ENCODE measurements around the gene ZNF554.
"Not testable (repeated sequence)": the region's sequence is repeated elsewhere in the genome, so short reads cannot be mapped to it uniquely, and the experiment has no call there.

ZNF554 gene

DNA sequence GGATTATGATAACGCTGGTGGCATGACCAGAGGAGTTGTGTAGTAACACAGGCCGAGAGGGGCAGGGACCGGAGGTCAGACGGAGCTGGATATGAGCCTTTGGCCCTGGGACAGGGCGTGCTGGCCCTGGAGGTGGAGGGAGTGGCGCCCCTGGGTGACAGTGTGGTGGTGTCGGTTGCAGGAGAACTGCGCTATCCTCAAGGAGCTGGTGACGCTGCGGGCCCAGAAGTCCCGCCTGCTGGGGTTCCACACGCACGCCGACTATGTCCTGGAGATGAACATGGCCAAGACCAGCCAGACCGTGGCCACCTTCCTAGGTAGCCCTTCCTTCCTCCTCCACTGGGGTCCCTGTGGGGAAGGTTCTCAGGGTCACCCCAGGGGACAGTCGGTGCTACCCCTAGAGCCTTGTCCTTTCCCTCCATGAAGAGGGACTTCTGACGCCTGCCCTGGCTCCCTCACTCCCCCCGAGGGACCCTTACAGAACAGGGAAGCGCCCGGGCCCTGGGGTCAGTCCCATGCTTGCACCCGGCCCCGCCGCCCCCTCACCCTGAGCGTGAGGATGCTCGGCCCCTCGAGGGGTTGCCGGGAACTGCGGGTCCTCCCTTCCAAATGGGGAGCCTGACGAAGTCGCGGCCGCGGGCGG, 12.8 kb upstream of the ZNF554 start:
- DNase-seq (ENCODE audit: extremely low read depth in 1 of 2, low read depth in 1 of 2), result no peak

DNA sequence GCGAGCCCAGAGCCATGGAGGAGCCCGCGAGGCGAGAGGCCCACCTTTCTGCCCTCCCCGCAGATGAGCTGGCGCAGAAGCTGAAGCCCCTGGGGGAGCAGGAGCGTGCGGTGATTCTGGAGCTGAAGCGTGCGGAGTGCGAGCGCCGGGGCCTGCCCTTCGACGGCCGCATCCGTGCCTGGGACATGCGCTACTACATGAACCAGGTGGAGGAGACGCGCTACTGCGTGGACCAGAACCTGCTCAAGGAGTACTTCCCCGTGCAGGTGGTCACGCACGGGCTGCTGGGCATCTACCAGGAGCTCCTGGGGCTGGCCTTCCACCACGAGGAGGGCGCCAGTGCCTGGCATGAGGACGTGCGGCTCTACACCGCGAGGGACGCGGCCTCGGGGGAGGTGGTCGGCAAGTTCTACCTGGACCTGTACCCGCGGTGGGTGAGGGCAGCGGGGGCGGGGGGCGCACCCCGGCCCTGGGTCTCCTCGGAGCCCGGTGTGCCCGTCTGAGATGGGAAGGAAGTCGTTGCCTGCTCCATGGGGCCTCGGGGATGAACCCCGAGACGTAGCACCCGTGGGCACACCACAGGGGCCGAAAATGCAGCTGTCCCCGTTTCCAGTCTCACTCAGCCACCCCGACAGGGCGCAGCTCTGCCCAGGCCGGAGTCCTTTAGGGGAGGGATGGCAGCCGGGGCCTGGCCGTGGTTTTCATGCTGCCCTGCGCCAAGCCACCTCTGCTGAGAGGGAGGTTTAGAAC, 12.1 kb upstream of the ZNF554 start:
- no peak for DNase-seq (ENCODE audit: extremely low read depth in 1 of 2, low read depth in 1 of 2)

DNA sequence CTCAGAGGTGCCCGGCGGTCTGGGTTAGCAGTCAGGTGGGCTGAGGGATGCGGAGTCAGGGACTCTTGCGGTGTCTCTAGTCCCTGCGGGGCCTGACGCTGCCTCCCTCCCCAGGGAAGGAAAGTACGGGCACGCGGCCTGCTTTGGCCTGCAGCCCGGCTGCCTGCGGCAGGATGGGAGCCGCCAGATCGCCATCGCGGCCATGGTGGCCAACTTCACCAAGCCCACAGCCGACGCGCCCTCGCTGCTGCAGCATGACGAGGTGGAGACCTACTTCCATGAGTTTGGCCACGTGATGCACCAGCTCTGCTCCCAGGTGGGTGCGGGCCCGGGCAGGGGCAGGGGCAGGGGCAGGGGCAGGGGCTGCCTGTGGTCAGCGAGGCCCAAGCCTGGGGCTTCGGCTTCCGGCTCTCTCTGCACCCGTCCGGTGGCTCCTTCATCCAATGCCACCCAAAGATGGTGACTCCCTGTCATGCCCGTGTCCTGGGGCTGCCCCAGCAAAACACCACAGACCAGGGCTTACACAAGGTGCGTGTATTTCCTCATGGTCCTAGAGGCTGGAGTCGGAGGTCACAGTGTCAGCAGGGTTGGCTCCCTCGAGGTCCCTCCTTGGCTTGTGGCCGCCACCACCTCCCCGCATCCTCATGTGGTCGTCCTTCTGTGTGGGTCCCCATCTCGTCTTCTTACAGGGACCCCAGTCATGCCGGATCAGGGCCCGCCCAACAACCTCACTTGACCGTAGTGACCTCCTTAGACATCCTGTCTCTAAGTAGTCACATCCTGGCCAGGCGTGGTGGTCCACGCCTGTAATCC, 11.3 kb upstream of the ZNF554 start:
- DNase-seq (ENCODE audit: extremely low read depth in 1 of 2, low read depth in 1 of 2), result no peak

DNA sequence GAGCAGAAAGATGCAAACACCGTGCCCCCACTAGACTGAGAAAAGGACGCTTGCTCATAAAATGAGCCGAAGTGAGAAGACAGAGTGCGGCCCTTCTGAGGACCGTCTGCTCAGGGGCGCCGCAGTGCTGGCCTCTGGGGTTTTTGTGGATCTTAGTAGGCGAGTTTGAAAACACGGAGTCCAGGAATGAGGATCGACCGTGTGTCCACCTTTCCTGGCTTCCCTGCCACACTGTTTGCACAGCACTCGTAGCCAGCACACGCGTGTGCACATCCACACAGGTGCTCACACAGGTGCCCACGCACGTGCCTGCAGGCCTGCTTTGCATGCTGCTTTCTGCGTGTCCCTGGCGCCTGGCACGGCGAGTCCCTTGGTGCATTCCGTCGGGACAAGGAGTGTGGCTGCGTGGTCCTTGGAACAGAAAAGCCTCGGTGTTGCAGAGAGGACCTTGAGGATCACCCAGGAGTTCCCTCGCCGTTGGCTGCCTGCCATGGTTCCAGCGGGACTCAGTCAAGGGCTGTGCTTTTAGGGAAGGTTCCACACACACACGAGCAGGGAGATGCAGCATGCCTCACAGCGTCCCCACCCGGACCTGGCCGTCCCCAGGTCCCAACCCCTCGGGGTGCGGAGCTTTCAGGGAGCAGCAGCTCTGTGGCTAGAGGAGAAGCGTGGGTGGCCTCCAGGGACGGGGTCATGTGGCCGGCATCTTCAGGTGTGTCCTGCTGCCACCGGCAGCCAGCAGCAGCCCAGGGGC, 10.1 kb upstream of the ZNF554 start:
- no peak for DNase-seq (ENCODE audit: extremely low read depth in 1 of 2, low read depth in 1 of 2)

DNA sequence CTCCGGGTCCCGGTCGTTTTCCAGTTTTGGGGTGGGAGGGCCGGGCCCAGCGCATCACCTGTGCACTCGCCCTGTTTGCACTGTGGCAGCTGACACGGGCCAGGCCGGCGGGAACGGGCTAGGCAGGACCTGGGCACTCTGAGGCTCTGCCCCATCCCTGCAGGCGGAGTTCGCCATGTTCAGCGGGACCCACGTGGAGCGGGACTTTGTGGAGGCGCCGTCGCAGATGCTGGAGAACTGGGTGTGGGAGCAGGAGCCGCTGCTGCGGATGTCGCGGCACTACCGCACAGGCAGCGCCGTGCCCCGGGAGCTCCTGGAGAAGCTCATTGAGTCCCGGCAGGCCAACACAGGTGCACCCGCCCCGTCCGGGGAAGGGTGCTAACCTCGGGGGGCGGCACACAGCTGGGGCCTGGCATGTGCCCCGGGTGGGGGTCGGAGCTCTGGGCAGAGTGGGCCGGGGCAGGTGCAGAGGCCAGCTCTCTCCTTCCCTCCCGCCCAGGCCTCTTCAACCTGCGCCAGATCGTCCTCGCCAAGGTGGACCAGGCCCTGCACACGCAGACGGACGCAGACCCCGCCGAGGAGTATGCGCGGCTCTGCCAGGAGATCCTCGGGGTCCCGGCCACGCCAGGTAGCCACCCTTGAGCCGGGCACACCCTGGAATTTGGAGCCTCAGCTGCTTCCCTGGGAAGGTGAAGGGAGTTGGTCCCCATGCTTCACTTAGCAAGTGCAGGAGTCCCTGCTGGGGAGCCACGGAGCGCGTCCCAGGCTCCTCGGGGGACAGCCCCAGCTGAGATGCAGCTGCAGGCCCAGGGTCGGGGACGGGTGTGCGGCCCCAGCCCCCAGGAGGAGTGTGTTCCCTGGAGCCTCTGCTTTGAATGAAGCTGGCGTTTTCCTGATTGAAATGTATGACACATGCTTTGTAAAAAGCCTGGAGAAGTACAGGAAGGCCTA, 9.3 kb upstream of the ZNF554 start:
- no peak for DNase-seq (ENCODE audit: extremely low read depth in 1 of 2, low read depth in 1 of 2)

DNA sequence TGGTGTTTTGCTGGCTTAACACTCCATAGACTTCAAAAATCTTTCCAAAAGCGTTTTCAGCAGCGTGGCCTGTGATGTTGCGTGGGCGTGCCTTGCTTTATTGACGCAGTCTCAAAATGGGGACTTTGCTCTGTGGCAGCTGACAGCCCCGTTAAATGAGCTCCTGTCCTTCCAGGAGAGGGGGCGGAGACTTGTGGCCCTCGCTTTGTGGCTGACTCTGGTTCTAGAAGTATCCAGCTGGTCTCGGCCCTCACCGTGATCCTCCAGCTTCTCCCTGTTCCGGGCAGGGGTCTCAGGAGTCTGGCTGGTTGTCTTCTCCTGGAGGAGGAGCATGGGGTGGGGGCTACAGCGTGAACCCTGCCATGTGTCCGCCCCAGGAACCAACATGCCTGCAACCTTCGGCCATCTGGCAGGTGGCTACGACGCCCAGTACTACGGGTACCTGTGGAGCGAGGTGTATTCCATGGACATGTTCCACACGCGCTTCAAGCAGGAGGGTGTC, 8.4 kb upstream of the ZNF554 start:
- DNase-seq (ENCODE audit: extremely low read depth in 1 of 2, low read depth in 1 of 2), result no peak

DNA sequence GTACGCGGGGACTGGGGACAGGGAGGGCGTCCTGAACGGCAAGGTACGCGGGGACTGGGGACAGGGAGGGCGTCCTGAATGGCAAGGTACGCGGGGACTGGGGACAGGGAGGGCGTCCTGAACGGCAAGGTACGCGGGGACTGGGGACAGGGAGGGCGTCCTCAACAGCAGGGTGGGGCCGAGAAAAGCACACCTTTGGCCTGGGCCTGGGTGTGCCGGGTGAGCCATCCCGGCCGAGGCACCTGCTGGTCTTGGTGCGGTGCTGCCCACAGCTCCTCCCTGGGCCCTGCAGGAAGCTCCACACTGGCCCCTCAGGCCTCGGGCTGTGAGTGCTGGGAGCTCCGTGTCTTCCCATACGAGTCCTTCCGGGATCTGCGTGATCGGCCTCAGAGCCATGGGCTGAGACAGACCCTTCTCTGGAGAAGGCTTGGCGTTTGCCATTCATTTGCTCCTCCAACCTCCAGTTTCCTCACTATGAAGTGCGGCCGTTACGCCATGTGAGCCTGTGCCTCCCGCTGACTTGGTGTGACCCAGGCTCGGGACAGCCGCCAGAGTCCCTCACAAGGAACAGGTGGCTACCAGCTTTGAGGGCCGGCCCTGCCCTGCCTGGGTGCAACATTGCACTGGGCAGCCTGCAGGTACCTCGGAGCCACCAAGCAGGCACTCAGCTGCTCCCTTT, 7.8 kb upstream of the ZNF554 start:
- DNase-seq (ENCODE audit: extremely low read depth in 1 of 2, low read depth in 1 of 2), result no peak

DNA sequence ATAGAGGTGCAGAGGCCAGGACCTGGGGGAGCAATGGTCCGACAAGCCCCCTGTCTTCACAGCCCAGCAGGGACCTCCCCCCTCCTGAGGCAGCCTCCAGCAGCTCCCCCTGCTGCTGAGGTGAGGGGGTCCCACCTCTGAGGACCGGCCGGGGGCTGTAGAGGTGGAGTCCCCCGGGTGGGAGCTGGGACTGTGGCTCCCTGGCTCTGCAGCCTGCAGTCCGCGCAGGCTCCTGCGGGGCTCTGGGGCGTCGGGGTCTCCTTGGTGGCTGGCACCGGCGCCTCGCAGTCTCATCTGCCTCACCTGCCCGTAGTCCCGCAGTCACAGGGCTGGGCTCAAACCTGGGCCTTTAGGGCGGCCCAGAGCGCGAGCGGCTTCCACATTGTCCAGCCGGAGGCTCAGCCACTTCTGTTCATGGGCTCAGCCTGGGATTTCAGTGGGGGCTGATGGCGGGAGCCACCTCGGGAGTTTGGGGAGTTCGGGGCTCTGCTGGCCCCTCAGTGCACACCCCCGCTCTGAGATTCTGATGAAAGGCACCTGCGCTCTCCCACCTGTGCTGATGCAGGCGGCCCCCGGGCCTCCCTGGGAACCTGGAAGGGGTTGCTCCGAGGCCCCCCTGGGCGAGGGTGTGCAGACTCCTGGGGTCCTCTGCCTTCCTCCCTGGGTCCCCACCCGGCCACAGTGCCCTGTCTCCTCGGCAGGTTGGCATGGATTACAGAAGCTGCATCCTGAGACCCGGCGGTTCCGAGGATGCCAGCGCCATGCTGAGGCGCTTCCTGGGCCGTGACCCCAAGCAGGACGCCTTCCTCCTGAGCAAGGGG, 7.0 kb upstream of the ZNF554 start:
- DNase-seq (ENCODE audit: extremely low read depth in 1 of 2, low read depth in 1 of 2), result no peak

DNA sequence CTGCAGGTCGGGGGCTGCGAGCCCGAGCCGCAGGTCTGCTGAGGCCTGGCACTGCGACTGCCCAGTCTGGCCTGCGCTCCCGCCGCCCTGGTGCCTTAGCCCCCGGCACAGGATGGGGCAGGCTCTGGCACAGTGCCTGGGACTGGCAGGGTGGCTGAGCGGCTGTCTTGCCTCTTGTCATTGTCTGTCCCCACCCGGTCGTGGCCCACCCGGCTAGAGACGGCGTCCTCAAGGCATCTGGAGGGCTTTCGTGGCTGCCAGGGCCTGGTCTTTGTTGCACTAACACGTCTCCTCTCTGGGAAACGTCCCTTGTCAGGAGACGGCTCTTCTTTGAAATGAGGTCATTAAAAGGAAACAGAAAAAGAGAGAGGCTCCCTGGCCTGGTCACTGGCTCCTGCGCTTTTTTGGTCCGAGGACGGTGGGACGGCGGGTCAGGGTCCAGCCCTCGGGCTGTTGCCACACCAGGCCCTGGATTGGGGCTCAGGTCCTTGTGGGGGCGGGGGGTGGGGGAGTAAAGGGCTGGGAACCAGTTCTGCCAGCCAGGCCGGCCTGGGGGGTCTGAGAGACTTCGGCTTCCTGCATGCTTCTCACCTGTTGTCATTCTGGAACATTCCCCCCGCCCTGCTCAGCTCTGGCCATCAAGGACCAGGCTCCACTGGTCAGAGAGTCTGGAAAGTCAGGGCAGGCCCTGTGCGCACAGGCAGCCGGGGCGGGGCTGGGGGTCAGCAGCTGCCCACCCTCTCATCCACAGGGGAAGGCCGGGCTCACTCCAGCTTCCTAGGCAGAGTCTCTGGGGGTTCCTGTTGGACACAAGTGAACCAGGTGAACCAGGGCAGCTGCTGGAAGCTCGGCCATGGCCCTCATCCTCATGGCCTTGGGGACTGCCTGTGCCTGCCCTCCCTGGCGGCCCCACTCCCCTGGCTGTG, 6.2 kb upstream of the ZNF554 start:
- no peak for DNase-seq (ENCODE audit: extremely low read depth in 1 of 2, low read depth in 1 of 2)

DNA sequence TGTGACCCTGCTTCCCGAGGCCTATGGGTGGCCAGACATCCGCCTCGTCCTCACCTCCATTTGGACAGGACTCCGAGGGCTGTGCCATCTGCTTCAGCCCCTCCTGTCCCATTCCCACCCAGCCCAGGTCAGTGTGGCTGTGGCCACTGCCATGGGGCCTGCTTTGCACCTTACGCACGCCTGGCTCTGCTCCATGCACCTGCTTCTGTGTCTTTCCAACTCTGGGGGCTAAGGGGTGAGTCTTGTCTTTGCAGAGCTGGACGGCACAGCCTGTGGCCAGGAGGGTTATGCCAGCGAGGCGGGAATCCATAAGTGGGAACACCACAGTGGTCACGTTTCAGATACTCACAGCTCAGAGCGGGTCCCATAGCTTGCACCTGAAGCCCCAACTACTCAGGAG, 5.2 kb upstream of the ZNF554 start:
- DNase-seq (ENCODE audit: extremely low read depth in 1 of 2, low read depth in 1 of 2), result no peak

DNA sequence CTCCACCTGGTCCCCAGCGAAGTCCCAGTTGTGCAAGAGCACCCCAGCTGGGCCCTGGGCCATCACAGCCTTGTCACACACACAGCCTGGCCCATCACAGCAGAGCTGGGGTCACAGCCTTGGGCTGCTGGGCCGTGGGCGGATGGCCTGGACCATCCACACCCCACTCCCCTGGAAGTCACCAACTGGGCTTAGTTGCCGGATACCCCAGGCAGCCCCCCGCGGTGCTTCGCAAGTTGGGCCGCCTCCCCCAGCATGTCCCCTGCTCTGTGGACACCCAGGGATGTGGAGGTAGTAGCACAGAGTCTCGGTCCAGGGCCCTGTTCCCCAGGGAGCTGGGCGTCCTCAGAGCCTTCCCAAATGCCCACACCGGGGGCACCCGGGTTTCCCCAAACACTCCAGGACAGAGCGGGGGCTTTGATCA, 4.5 kb upstream of the ZNF554 start:
- DNase-seq (ENCODE audit: extremely low read depth in 1 of 2, low read depth in 1 of 2), result no peak

DNA sequence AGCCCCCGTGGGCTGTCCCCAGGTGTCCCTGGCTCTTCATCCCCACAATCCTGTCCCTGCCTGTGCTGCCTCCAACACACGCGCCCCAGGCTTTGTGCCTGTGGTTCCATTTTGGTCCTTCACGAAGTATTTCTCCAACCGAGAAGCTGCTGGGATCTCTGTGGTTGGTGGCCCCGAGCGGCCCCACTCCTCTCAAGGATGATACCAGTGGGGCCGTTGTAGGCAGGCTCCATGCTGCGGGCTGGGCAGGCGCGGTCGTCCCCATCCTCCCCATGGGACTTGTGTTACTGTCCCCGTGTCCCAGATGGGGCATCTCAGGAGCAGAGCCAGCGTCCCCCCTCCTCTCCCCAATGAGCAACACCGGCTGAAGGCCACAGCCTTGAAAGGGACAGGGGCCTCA, 3.7 kb upstream of the ZNF554 start:
- no peak for DNase-seq (ENCODE audit: extremely low read depth in 1 of 2, low read depth in 1 of 2)

DNA sequence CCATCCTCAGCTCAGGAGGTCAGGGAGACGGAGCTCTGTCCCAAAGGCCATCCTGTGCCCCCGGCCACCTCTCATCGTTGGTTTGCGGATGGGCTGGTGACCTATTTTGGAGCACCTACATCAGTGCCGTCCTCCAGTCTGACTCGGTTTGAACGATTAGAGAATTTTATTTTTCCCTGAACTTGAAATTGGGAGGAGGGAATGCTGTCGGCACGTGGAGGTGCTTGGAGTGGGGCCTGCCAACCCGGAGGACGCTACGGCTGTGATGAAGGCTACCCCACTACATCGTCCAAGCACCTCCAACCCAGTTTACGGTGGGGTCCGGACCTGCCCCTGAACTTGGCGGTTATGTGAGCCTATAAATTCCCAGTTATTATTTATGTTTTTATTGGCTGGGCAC, 3.0 kb upstream of the ZNF554 start:
- DNase-seq (ENCODE audit: extremely low read depth in 1 of 2, low read depth in 1 of 2), result no peak

DNA sequence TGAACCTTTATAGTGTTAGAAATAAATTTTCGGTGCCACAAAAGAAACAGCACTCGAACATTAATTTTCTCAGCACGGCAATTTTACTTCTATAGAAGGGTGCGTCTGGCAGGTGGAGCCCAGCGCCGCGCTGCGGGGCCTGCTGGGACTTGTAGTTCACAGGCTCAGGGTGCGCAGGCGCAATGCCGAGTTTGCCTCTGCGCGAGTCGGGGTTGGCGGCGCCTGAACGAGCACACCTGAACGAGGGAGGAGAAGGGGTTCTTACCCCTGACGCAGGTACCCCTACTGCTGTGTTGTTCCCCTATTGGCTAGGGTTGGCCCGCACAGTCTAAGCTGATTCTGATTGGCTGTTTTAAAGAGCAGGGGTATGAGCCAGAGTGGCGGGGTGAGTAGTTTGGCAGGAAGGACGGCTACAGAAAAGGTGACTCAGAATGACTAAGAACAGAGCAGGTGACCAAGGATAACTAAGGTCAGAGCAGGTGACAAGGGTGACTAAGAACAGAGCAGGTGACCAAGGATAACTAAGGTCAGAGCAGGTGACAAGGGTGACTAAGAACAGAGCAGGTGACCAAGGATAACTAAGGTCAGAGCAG, 2.3 kb upstream of the ZNF554 start:
- DNase-seq (ENCODE audit: extremely low read depth in 1 of 2, low read depth in 1 of 2), result not testable (repeated sequence)

DNA sequence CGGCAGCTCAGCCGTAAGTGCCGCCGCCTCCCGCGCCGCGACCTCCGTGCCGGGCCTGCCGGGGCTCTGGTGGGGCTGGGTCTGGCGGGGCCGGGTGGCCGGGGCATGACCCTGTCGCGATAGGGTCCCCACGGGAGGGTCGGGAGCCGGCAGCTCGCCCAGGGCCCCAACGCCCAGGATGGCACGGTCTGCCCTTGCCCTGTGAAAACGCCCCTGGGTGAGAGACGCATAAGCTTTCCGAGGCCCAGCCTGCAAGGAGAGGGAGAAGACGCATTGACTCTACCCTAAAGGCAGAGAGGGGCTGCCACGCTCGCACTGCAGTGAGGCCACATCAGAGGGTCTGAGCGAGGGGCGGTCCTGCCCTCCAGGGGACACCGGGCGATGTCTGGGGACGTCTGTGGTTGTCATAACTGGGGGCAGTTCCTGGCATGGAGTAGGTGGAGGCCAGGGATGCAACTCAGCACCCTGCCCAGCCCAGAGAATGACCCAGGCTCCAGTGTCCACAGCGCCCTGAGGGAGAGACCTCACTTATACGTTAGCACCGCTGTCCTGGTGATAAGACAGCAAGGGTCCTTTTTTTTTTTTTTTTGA, 539 bp downstream of the ZNF554 start:
- no peak for DNase-seq (ENCODE audit: extremely low read depth in 1 of 2, low read depth in 1 of 2)

DNA sequence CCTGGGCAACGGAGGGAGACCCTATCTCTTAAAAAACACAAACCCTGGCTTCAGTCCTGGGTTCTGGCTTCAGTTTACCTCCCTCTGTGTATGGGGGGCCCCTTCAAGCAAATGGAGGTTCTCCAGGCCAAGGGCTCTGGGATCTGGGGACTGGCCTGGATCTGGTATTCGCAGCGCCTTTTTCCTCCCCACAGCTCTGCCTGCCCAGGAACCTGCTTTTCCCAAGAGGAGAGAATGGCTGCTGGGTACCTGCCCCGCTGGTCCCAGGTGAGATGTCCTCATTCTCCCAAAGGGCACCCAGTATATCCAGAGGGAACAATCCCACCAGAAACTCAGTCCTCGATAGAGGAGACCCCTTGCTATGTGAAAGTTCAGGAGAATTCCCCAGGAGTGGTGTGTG, 3.2 kb downstream of the ZNF554 start:
- DNase-seq (ENCODE audit: extremely low read depth in 1 of 2, low read depth in 1 of 2), result no peak

DNA sequence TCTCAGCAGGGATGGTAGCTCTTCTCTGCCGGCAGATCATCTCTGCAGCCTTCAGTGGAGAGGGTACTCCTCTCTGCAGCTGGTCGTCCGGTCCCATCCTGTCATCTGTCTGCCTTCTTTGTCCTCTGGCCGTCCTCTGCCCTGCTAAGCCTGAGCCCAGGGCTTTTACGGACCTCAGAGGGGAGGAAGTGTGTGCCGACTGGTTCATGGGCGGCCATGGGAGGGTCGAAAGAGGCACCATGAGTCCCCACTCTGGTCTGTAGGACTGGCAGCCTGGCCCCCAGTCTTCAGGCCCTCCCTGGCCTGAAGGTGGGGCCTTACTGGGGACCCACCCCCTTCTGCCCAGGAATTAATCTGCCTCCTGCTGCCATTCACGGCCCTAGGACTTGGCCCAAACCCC, 4.0 kb downstream of the ZNF554 start:
- no peak for DNase-seq (ENCODE audit: extremely low read depth in 1 of 2, low read depth in 1 of 2)

All from stimulated activated CD8-positive, alpha-beta memory T cell treated with anti-CD3 and anti-CD28 coated beads, Interleukin-7, amount 100 ng/mL, for 48 hours (primary cell).